Heart left ventricle (tissue), 16 donors: ENCODE data around the gene UNC5C. TPM values are rescaled to one million over a fixed set of nuclear protein-coding genes. Genes with fewer than 3 reads are reported as not detected.
A peak's percentile ranks its signal among the peaks of the same experiment; 100 is the strongest.

Source experiments
- ATAC-seq, 4 donors: fragments of 200-7000 bp; cut with Tn5 transposase; one replicate each; pipeline ENCODE4 v1.9.1; 2020 to 2022; ENCODE audit warnings: moderate library complexity in 4 of 4, mild to moderate bottlenecking in 3 of 4, moderate number of reproducible peaks in 1 of 4
- DNase-seq, 5 donors: peaks; one replicate each; pipeline ENCODE4 v3.0.0-alpha.2; 2020
- H3K27ac ChIP-seq, 12 donors: fragments of 200-600 bp; sonication (generic) in 4 of 12; one replicate each; pipeline versions ENCODE4 v1.5.0 to v1.8.0; 2016 to 2022; ENCODE audit warnings: mild to moderate bottlenecking in 2 of 12
- H3K27me3 ChIP-seq, 9 donors: fragments of 200-600 bp; sonication (generic) in 2 of 9; one replicate each; pipeline versions ENCODE4 v1.5.1 to v1.8.0; 2016 to 2022; ENCODE audit warnings: mild to moderate bottlenecking in 3 of 9
- H3K36me3 ChIP-seq, 9 donors: fragments of 200-600 bp; sonication (generic) in 2 of 9; one replicate each; pipeline versions ENCODE4 v1.5.0 to v1.8.0; 2018 to 2022; ENCODE audit warnings: mild to moderate bottlenecking in 2 of 9
- H3K4me1 ChIP-seq, 12 donors: fragments of 200-600 bp; sonication (generic) in 4 of 12; one replicate each; pipeline versions ENCODE4 v1.5.0 to v1.8.0; 2016 to 2022; ENCODE audit warnings: mild to moderate bottlenecking in 3 of 12
- H3K4me3 ChIP-seq, 12 donors: fragments of 200-600 bp; sonication (generic) in 4 of 12; one replicate each; pipeline versions ENCODE4 v1.5.0 to v1.8.0; 2017 to 2022; ENCODE audit warnings: mild to moderate bottlenecking in 9 of 12, moderate library complexity in 4 of 12
- H3K9me3 ChIP-seq, 12 donors: fragments of 200-600 bp; sonication (generic) in 4 of 12; one replicate each; pipeline versions ENCODE4 v1.5.0 to v1.8.0; 2016 to 2022; ENCODE audit warnings: mild to moderate bottlenecking in 1 of 12
- CTCF ChIP-seq, 12 donors: fragments of 200-600 bp; sonication (generic) in 4 of 12; IDR thresholded peaks; one replicate each; pipeline versions ENCODE4 v1.5.0 to v1.8.0; 2018 to 2022; ENCODE audit warnings: antibody characterized with exemption in 12 of 12, mild to moderate bottlenecking in 5 of 12
- POLR2A ChIP-seq, 2 donors: fragments of 450-650 bp; IDR thresholded peaks; one replicate each; pipeline ENCODE4 v1.6.1; 2017; ENCODE audit warnings: antibody characterized with exemption in 2 of 2, mild to moderate bottlenecking in 2 of 2, moderate library complexity in 2 of 2
- WGBS, 4 donors: extraction: QIAGEN DNeasy Blood & Tissue Kit in 2 of 4; methylation state at CpG; one replicate each; pipeline versions ENCODE4 v1.1.5 to v1.1.7; 2013 to 2018; 5-methylcytosine and 5-hydroxymethylcytosine counted together
- intact Hi-C, 10 donors: fragments of 100-400 bp; cut with DNase I; formaldehyde crosslinking; loops; one replicate each; pipeline versions ENCODE4 v1.11.1 to v1.14.2; 2022
- polyA plus RNA-seq, 2 donors: library from polyadenylated mRNA; stranded (reverse); fragments of 200-250 nt; gene quantifications; one replicate each; pipeline ENCODE4 v1.2.3, GENCODE V29; 2013
- total RNA-seq, 9 donors: library from RNA; depleted of rRNA in 2 of 9; stranded (reverse); fragments of >200 nt in 2 of 9; fragmentation: NEBNext Ultra II Directional in 3 of 9; extraction: Animal tissue kit (Norgen Biotek cat#: 25700) in 3 of 9; gene quantifications; one replicate each; pipeline versions ENCODE4 v1.1.0 to v1.2.4, GENCODE V29; 2016 to 2023
- donor health status: ischemic (EF 13 %, LVEDD 7.1; RV severe dilation, severe dysfunction).
- donor health status: healthy with polysubstance abuse.
- donor health status: DM: no; HTN: yes; CAD: no.
- donor health status: DM: no; HTN: no; CAD: no.
- donor health status: ischemic (EF 25% LVEDD 6.9; RV normal size, moderate dysfunction).
- donor health status: ischemic (EF 25% LVEDD 5.7; RV mildly dilated, moderate dysfunction).
- donor health status: healthy.
- donor health status: DM: yes; HTN: yes; CAD: no.
- donor health status: ischemic (EF 35%, LVEDD 5.7; RV mildly dilated, moderate dysfunction).
- donor health status: nonischemic (EF 11% LVEDD 7.7; RV severe dilation, severe dysfunction).
- donor health status: DM: yes; HTN: yes; CAD: no.
- donor health status: PGD.
- donor health status: ischemic (EF 29% LVEDD 5.4; RV normal size, mild dysfunction).
- donor health status: nonischemic (EF 23%, LVEDD 6.1; RV moderate dilation, normal function).

Gene UNC5C
- total and polyA plus RNA-seq, 11 donors, result 0.23 to 2.8 (median 1.7) TPM

GRCh38 chr4:95272036-95272435 lies 276.7 kb downstream of the UNC5C start:
- no peak overlapping the region for H3K27ac ChIP-seq
- WGBS, 4 donors, result 56 to 72% (median 70%) methylated on average over 3 of the region's 3 CpGs
- TF ChIP-seq CTCF (IDR thresholded peaks at IDR 0.05) (no peak), POLR2A (IDR thresholded peaks at IDR 0.05) (no peak)
- H3K4me1 ChIP-seq, result peaks cover 0 to 6% (median 0%) of the 10 kb centered on the region in 12 donors
- DNase-seq, result no peak
- intact Hi-C loops, result no loop called here
- H3K4me3 ChIP-seq, result no peak overlapping the region
- no peaks in the 10 kb centered on the region for H3K9me3 ChIP-seq
- H3K36me3 ChIP-seq, result peaks cover 0 to 2% (median 0%) of the 10 kb centered on the region in 9 donors
- H3K27me3 ChIP-seq, result no peaks in the 10 kb centered on the region
- ATAC-seq, result no peak

- WGBS, 4 donors, result 66 to 77% (median 68%) methylated on average over 7 of the region's 7 CpGs
- no peak overlapping the region for H3K4me3 ChIP-seq
- no peak overlapping the region for H3K27ac ChIP-seq
- TF ChIP-seq CTCF (IDR thresholded peaks at IDR 0.05) (no peak), POLR2A (IDR thresholded peaks at IDR 0.05) (no peak)
- H3K4me1 ChIP-seq, result peaks cover 0 to 13% (median 0%) of the 10 kb centered on the region in 12 donors
- intact Hi-C loops, result no loop called here
- DNase-seq, result no peak
- ATAC-seq, result no peak
- H3K36me3 ChIP-seq, result no peaks in the 10 kb centered on the region
- H3K9me3 ChIP-seq, result no peaks in the 10 kb centered on the region
- no peaks in the 10 kb centered on the region for H3K27me3 ChIP-seq
Measured at GRCh38 chr4:95268819-95269565, 279.8 kb downstream of the UNC5C start.

GRCh38 chr4:95267081-95267480 lies 281.7 kb downstream of the UNC5C start:
- ATAC-seq (no peak), DNase-seq (no peak)
- intact Hi-C loops, result no loop called here
- TF ChIP-seq CTCF (IDR thresholded peaks at IDR 0.05) (no peak), POLR2A (IDR thresholded peaks at IDR 0.05) (no peak)
- Histone ChIP-seq H3K4me3 (no peak overlapping the region), H3K4me1 (peaks cover 0 to 13% (median 0%) of the 10 kb centered on the region in 12 donors), H3K27me3 (no peaks in the 10 kb centered on the region), H3K36me3 (no peaks in the 10 kb centered on the region), H3K9me3 (no peaks in the 10 kb centered on the region), H3K27ac (peak overlapping the region in 1 of 12 donors; percentile 9)

- Histone ChIP-seq H3K27ac (peak overlapping the region in 1 of 12 donors; percentile 28), H3K9me3 (no peaks in the 10 kb centered on the region), H3K4me1 (peaks cover 0 to 13% (median 0%) of the 10 kb centered on the region in 12 donors), H3K27me3 (no peaks in the 10 kb centered on the region), H3K4me3 (no peak overlapping the region), H3K36me3 (no peaks in the 10 kb centered on the region)
- no peak for DNase-seq
- 67 to 83% (median 77%) methylated on average over 5 of the region's 5 CpGs for WGBS, 4 donors
- TF ChIP-seq POLR2A (IDR thresholded peaks at IDR 0.05) (no peak), CTCF (IDR thresholded peaks at IDR 0.05) (no peak)
- ATAC-seq, result peak in 3 of 4 donors; percentile 49 to 76 (median 53)
- intact Hi-C loops, result no loop called here
Measured at GRCh38 chr4:95265814-95266740, 282.7 kb downstream of the UNC5C start.
